HG02973 (cell line): Measurements from ENCODE around the gene FYN.

Experiments used
- ATAC-seq: cut with Tn5 transposase; IDR thresholded peaks from one replicate; pipeline ENCODE4 v1.9.1; 2021; ENCODE audit warnings: moderate library complexity; ENCODE audit not compliant: unreplicated experiment

Gene FYN

DNA sequence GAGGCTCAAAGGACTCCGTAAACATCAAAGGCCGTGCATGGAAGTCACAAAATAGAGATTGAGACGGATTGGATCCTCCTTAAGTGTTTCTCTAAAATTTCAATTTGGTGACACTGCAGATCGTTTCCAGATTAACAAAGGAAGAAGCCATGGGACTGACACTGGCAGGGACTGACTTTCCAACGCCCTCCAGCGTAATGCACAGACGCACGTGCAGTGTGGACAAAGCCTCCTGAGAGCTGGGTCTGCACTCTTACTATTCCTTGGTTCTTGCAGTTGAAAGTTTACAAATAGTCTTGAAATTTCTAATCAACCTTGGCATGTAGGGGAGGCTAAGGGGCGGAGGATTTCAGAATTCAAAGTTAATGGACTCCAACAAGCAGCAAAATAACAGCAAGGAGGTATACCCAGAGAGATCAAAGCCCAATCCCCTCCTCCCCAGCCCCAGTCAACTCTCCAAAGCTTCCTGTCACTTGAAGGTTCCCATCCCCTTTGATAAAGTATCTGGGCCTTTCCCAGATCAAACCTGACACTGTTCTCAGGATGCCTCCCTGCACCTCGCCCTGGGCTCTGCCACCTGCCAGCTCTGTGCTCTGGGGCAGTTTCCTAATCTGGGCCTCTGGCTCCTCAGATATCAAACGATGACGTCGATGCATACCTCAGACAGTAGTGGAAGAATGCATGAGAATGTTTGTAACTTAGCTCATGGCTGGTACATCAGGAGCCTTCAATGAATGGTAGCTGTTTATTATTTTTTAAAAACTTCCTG lies 161.1 kb downstream of the FYN start:
- ATAC-seq: no peak

DNA sequence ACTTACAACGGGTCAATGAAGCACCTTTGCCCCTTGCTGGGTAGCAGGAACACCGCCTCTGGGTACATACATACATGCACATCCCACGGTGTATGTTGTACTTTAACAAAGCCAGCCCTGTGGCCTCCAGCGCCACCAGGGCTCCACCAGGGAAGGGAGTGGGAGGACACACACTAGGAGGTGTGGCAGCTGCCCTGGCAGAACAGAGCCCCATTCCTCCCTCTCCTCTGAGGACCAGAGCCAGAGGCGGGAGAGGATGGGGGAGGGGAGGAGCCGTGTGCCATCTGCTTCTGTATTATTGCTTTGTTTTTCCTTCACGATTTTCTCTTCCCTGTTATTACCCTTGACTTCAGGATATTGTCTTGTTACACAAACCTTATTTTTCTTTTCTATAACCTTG lies 161.8 kb downstream of the FYN start:
- ATAC-seq: no peak

DNA sequence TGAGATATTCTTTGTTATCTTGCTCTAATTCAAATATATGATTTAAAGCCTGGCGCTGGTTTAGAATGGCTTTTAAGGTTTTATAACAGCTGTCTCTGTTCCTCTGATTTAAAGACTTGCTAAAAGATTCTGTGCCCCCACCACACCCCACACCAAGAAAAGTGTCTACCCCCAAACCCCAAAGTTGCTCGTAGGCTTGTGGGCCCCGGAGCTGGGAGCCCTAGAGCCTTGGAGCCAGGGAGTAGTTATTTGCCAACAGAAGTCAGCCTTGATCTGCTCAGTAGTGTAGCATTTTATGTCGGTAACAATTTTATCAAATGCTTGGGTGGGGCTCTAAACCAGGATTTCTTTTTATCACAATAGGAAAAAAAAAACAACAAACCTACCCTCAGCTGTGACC lies 162.3 kb downstream of the FYN start:
- ATAC-seq: no peak

DNA sequence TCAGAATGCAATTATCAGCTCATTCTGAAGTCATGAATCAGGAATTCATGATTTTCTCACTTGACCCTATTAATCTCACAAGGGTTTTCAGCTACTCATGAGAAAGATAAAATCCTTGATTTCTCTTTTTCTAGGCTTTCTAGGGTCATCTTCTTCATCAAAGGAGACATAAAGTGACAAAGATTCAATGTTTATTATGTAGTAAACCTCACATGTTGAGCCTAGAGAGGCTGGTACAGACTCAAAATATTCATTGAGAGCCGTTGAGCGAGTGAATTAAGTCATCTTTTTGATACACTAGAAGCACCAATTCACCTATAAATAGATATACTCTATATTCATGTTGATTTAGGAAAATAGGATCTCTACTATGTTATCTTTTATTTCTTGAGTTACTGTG lies 162.8 kb downstream of the FYN start:
- ATAC-seq: no peak

DNA sequence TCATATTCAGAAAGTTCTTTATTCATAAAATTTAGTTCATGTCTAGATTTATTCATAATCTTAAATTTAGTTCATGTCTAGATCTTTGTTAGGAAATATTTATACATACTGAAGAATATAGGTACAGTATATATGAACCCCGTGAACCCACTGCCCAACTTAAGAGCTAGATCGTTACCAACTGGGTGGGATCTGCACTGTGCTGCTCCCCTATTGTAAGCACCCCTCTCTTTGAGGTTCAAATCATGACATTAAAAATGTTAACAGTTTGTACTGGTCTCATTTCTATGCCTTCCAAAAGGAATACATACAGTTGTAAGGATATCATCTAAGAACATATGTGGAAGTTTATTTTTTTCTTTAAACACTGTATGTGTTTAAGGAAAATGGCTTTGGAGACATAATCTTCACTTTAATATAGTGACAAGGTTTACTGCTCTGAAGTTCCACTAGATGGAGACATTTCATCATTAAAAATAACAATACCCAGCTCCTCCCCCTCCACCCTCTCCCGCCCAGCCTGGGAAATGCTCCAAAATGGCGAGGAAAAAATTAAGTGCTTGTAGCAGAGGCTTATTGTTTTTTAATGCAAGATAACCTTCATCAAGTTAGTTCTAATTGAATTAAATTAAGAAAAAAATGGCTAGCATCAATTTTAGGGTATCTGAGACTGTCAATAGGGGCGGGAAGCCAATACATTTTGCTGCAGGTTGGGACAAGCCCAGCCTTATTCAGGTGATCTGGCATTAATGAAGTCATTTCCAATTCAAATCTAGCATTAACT lies 163.4 kb downstream of the FYN start:
- ATAC-seq: peak; percentile 87

DNA sequence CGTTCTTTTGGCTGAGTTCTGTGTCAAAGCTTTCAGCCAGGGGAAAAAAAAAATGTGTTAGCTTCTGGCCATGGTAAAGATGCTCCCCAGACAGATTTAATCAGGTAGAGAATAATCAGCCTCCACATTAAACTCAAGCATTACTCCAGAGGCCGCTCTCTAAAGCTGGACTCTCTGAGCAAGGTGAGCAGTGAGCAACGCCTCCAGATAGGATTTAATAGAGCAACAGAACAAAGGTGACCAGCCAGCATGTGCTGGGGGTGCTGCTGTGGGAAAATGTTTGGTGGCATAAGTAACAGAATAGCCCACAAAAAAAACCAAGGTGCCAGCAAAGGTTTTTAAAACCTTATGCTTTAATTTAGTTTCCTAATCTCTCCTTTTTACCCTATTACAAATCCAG lies 164.1 kb downstream of the FYN start:
- ATAC-seq: no peak

DNA sequence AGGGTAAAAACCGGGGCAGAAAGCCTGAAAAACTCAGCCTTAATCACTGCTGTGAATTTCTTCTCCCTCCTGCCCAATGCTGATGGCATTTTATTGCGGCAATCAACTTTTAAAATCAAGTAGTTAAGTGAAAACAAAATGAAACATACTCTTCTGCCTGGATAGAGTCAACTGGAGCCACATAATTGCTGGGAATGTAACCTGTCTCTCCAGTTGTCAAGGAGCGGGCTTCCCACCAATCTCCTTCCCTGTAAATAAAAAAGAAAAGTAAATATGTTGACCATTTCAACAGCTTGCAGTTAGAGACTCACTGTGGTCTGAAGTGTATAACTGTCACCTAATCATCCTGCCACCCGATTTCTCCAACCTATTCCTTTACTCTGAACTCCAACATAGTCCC lies 165.5 kb downstream of the FYN start:
- ATAC-seq: no peak

DNA sequence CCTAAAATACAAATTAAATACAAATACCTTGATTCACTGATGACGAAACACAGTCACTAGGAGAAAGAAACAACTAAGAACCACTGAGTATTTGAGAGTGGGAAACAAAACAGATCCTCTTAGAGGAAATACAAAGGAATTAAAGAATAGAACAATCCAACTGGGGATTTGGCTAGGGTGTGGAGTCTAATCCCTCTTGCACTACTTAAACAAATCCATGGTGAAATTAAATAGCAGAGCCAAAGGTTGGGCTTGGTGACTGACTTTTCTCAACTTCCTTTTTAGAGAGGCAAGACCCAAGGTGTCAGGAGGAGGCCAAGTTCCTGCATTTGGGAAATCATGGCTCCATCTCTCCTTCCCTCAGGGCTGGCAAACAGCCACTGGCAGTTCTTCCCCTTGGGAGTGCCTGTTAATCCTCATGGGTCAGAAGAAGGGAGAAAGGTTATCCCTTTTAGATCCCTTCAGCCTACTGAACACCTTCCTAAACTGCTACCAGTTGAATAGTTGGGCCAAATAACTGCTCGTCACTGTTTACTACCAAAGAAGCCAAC lies 166.3 kb downstream of the FYN start:
- ATAC-seq: no peak

DNA sequence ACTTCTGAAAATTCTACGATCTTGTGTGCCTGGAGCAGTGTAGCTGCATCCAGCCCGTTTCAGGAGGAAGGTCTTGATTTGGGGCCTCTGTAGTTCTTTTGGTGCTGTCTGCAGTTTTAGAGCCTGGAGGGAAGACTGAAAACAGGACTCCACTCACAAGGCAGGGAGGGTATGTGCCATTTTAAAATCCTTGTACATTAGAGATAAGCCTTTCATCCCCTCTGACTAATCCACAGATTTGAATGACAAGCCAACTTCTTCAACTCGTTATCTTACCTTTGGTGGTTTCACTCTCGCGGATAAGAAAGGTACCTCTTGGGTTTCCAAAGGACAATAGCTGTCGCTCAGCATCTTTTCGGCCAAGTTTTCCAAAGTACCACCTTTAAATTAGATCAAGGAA lies 169.5 kb downstream of the FYN start:
- ATAC-seq: no peak

DNA sequence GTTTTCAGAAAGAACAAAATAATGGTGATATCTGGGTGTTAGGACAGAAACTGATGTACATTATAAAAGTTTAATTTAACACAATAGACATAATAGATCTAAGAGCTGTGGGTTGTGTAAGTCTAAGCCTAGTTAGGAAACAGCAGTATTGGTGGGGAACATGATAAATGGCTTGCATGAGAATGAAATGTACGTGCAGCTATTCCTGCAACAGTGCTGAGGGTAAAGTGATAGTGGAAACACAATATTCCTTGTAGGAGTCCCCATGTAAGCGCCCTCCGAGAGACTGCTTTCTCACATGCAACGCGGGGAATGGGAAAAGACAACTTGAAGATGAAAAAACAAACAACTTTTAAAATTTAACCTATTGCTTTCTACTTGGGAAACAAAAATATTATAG lies 171.0 kb downstream of the FYN start:
- no peak for ATAC-seq

DNA sequence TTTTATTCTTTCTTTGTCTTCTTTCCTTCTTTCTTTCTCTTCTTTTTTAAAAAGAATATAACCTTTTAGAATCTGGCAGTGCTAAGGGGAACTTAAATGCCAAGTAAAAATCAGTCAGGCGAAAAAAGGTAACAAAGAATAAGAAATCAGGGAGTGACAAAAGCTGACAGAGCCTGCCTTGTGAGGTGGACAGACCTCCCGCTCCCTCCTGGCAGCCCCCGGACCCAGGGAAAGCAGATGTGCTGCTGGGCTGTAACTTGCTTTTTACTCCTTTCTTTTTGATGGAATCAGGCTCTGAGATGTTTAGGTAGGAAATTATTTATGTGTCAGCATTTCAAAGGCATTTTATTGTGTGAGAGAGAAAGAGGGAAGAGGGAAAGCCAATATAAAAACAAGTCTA lies 172.1 kb downstream of the FYN start:
- ATAC-seq: no peak

DNA sequence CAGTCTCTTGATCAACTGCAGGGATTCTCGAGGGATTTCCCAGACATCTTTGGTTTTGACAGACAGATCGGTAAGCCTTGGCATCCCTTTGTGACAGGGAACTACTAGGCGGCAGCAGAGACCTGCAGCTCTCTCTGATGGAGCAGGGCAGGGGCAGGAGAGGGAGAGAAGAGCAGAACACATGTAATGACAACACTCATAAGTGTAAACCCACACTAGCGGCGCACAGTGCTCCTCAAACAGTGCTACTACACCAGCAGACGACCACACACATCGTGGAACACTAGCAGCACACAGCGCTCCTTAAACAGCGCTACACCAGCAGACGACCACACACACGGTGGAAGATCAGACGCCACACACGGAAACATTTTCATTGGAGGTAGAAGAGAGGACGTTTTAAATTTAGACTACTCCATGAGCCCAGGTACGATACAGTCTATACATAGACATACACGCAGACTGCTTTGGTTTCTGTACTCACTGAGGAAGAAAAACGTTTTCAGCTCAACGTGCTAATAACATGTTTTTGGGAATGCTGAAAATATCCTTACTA lies 173.0 kb downstream of the FYN start:
- ATAC-seq: no peak

DNA sequence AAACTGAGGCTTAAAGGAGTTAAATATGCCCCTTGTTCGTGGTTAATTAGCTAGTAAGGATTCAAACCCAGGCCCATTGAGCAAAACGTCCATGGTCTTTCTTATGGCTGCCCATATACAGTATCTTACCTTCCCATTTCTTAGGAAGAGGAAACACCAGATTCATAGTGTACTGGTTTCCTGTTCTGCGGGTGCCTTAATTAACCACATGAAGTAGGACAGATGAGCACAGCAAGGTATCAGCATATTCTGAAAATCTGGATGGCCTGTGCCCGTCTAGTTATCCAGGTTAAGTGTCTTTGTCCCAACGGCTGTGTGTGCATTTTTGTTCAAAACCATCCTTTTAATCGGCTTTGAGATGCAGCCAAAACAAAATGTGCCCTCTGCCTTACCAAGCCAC lies 174.1 kb downstream of the FYN start:
- ATAC-seq: no peak

DNA sequence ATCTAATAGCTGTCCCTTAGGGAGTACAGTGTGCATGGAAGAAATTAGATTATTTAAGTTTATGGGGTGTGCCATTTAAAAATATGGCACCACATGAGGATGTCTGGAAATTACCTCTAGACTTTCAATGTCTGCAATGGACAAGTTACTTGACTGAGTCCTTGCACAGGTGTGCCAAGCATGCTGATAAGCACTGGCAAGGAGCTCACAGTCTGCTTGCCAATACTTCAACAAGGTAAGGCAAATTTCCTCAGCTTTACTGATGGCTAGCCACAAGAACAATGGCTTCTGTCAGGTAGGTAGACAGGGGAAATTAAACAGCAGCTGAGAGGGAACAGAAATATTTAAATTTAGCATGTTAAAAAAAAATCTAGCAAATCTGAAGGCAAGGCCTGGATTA lies 176.4 kb downstream of the FYN start:
- ATAC-seq: no peak

DNA sequence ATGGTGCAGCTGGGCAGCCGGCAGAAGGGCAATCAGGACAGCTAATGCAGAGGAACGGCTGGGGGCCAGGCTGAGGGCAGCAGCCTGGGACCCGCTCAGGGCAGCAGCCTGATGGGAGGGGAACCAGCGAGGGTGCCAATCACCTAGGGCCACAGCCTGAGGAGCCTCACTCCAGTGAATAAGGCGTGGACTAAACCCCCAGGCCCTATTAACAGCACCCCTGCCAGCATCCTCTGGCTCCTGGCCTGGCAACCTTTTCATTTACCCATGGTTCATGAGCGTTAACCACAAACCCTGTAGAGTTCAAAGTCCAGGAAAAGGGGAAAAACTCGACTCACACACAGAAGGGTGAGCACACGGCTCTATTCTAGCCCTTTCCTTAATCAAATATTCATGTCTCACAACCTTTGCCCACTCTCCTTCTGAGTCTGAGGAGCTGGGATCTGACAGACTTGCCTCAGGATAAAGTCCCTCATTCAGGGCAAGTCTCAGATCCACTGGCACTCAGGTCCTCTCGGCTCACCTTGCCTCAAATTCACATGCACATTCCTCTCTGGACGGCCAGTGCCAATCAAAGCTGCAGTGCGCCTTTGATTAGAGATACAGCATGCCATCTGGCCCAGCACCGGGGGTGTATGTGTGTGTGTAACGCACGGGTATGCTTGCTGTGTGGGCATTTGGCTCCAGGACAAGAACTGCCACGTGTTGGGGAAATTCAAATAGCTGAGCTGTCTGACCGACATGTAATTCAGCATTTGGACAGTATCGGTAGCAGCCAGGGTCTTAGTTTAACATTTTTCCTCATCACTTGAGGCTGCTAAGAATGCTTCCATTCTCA lies 180.7 kb downstream of the FYN start:
- ATAC-seq: no peak

DNA sequence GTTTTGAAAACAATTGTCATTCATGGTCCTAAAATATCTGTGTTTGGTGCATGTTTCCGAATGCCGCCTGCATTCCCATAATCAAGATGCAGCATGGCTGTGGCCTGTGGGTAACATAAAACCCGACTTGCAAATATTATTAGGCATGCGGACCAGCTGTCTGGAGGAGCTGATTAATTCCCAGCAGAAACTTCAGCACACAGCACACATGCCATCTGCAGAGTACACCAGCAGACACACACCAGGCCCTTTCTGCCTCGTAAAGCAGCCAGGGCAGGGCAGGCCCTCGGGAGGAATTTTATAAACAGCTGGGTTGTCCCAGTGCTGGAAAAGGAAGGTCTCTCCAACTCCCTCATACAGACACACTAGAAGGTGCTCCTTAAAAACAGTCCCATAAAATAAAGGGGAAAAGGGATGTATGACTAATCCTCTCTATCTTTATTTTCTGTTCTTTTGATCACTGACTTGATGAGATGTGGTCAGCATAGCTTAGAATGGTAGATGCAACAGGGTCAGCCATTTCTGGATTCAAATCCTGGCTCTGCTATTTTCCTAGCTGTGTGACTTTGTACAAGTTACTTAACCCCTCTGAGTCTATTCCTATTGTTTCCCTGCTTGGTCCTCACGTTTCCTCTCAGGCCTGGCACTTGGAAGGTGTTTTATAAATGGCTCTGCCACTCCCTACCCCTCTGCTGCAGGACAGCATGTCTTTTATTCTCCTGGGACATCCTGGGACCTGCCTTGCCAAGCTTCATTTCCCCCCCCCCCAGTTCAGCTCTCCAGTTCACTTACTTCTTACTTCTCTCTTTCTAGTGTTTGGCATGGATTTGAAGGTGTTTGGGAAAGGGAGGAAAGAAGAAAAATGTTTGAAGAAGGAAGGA lies 181.7 kb downstream of the FYN start:
- ATAC-seq: no peak

DNA sequence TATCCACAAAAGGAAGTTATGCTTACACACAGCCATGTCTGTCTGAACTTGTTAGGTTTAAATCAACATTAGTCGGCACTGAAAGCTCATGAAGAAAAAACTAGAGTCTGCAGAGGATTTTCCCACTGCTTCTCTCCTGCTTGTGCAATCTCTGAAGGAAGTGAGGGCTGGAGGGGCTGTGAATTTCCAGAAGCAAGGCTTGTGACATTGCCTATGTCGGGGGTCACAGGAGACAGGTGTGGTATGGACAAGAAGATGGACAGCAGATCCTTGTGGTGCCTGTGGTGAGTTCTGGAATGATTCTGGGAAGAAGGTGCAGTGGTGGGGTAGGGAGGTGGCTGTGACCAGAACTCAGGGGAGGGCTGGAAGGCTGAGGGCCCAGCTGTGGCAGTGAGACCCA lies 183.3 kb downstream of the FYN start:
- ATAC-seq: no peak

DNA sequence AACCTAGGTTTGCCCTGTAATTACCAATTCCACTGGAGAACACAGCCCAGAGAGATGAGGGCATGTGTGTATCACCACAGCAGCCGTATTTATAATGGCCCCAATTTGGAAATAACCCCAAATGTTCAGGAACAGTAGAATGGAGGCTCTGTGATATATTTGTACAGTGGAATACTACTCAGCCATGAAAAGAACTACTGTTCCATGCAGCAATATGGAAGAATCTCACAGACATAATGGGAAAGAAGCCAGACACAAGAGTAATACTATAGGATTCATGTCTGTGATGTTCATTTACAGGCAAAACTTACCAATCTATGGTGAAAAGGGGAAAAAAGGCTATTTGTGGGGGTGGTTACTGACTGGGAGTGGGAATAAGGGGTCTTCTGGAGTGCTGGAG lies 183.8 kb downstream of the FYN start:
- ATAC-seq: no peak

DNA sequence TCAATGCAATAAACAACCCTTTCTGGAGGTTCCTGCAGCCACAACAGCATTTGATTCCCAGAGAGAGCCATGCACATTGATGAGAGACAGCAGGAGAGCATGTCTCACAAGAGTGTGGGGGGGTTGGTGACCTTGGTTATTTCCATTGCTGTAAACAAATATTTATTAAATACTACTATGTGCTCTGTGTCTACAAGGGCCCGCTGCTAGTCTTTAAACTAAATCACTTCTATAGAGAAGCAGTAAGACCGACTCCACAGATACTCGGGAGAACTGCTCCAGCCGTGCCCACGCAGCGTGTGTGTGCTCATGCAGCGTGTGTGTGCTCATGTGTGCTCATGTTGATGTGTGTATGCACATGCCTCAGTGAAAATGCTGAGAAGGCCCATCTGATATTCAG lies 184.9 kb downstream of the FYN start:
- no peak for ATAC-seq

DNA sequence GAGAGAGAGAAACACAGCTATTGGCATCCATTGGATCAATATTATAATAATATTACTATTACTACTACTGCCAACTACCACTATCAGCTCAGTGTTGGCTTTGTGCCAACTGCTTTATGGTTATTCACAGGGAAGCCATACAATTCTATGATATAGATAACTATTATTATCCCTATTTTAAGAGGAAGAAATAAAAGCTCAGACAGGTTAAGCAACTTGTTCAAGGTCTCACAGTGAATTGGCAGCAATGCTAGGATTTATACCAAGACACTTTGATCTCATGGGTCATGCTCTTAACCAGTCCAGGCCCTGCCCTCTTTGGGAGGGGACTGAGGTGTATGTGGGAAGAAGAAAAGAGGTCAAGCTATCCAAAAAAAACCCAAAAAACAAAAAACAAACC lies 185.6 kb downstream of the FYN start:
- no peak for ATAC-seq
